K562 (cell line): Measurements from ENCODE around the gene SEC14L2.

Source experiments
- E2F8 ChIP-seq: fragments of 450-650 bp; IDR thresholded peaks from 2 replicates; pipeline ENCODE4 v1.7.1; 2018; ENCODE audit warnings: mild to moderate bottlenecking, low read depth; ENCODE audit not compliant: partially characterized antibody
- FOXA1 ChIP-seq: fragments of 450-650 bp; IDR thresholded peaks from 2 replicates; pipeline ENCODE4 v1.6.1; 2016; ENCODE audit warnings: mild to moderate bottlenecking, borderline replicate concordance
- NR1H2 ChIP-seq: sonication (generic); formaldehyde crosslinking; IDR thresholded peaks from 2 replicates; pipeline ENCODE4 v1.4.0; 2020; ENCODE audit warnings: mild to moderate bottlenecking, missing genetic modification reagents
- POLR2A ChIP-seq: fragments of 450-650 bp; conservative IDR thresholded peaks from 2 replicates; pipeline ENCODE4 v1.6.1; 2016
- POLR2AphosphoS5 ChIP-seq: IDR thresholded peaks from 2 replicates; pipeline ENCODE4 v1.6.1; 2011; ENCODE audit warnings: mild to moderate bottlenecking, low read depth, low read length, moderate library complexity; ENCODE audit not compliant: control insufficient read depth, insufficient read depth
- PTBP1 ChIP-seq: fragments of 200-400 bp; formaldehyde crosslinking; IDR thresholded peaks from 2 replicates; pipeline ENCODE4 v1.6.1; 2017; ENCODE audit warnings: low read depth, low read length
- RAD51 ChIP-seq: fragments of 450-650 bp; IDR thresholded peaks from 2 replicates; pipeline ENCODE4 v1.7.1; 2016; ENCODE audit warnings: low read depth, mild to moderate bottlenecking, borderline replicate concordance
- RBM39 ChIP-seq: fragments of 200-400 bp; formaldehyde crosslinking; optimal IDR thresholded peaks from 2 replicates; pipeline ENCODE3; 2018; ENCODE audit warnings: low read depth, low read length
- SRSF9 ChIP-seq: fragments of 200-400 bp; formaldehyde crosslinking; IDR thresholded peaks from 2 replicates; pipeline ENCODE4 v1.6.1; 2017; ENCODE audit warnings: low read depth, low read length, borderline replicate concordance
- STAT6 ChIP-seq: sonication (generic); formaldehyde crosslinking; IDR thresholded peaks from 2 replicates; pipeline ENCODE4 v1.8.1; 2023; ENCODE audit warnings: mild to moderate bottlenecking, missing genetic modification reagents
- ZNF224 ChIP-seq: sonication (generic); formaldehyde crosslinking; IDR thresholded peaks from 2 replicates; pipeline ENCODE4 v1.8.0; 2022; ENCODE audit warnings: mild to moderate bottlenecking, missing genetic modification reagents
- TF ChIP-seq, protein P1 (sequence below), 3 experiments: IDR thresholded peaks in 2 of 3; conservative IDR thresholded peaks in 1 of 3; 2 replicates each; pipeline ENCODE4 v1.5.1; 2011 to 2012; ENCODE audit warnings: low read length in 3 of 3, mild to moderate bottlenecking in 3 of 3, control low read depth in 2 of 3, improper control_type of control experiment in 1 of 3, inconsistent platforms in 1 of 3, low read depth in 1 of 3, mixed read lengths in 1 of 3, moderate library complexity in 1 of 3; ENCODE audit not compliant: insufficient read depth in 2 of 3

DNA sequence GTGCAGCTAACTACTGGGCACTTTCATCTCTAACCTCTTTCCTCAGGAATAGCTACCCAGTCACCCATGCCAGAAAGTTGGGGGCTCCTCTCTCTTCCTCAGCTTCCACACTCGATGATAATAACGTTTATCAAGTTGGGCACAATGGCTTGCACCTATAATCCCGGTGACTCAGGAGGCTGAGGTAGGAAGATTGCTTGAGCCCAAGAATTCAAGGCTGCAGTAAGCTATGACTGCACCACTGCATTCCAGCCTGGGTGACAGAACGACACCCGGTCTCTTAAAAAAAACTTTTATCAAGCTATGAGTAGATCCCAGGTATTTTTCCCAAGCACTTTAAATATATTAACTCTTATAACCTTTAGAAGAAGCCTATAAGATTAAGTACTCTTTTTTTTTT, 42.2 kb upstream of the SEC14L2 start:
- TF ChIP-seq RAD51: no peak
- TF ChIP-seq, protein P1, sequence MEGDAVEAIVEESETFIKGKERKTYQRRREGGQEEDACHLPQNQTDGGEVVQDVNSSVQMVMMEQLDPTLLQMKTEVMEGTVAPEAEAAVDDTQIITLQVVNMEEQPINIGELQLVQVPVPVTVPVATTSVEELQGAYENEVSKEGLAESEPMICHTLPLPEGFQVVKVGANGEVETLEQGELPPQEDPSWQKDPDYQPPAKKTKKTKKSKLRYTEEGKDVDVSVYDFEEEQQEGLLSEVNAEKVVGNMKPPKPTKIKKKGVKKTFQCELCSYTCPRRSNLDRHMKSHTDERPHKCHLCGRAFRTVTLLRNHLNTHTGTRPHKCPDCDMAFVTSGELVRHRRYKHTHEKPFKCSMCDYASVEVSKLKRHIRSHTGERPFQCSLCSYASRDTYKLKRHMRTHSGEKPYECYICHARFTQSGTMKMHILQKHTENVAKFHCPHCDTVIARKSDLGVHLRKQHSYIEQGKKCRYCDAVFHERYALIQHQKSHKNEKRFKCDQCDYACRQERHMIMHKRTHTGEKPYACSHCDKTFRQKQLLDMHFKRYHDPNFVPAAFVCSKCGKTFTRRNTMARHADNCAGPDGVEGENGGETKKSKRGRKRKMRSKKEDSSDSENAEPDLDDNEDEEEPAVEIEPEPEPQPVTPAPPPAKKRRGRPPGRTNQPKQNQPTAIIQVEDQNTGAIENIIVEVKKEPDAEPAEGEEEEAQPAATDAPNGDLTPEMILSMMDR (IDR thresholded peaks at IDR 0.05 in 2 of 3, conservative IDR thresholded peaks at IDR 0.05 in 1 of 3; ENCODE audit: insufficient read depth in 2 of 3, low read depth in 1 of 3, low read length in 3 of 3): no peak
- no peak for TF ChIP-seq RBM39
- TF ChIP-seq FOXA1: no peak
- no peak for TF ChIP-seq SRSF9
- TF ChIP-seq PTBP1: no peak
- TF ChIP-seq STAT6 (CRISPR knock-in tag): no peak
- TF ChIP-seq POLR2AphosphoS5: no peak
- TF ChIP-seq POLR2A: no peak
- no peak for TF ChIP-seq ZNF224 (CRISPR knock-in tag)
- no peak for TF ChIP-seq NR1H2
- no peak for TF ChIP-seq E2F8
